GM12801 (cell line): Measurements from ENCODE around the gene ABCE1.

Experiments used
- CTCF ChIP-seq: IDR thresholded peaks from one replicate; pipeline ENCODE4 v1.5.1; 2011; ENCODE audit warnings: control low read depth; ENCODE audit not compliant: insufficient read length; ENCODE audit errors: extremely low read depth

Gene ABCE1

GRCh38 chr4:145083891-145084605 lies 14.1 kb upstream of the ABCE1 start:
- no peak for TF ChIP-seq CTCF

GRCh38 chr4:145090380-145090779 lies 7.7 kb upstream of the ABCE1 start:
- TF ChIP-seq CTCF = no peak

- TF ChIP-seq CTCF = no peak
Observed at GRCh38 chr4:145093638-145094037, 4.5 kb upstream of the ABCE1 start.

GRCh38 chr4:145097331-145097820 lies 735 bp upstream of the ABCE1 start:
- no peak for TF ChIP-seq CTCF

GRCh38 chr4:145098675-145099037 lies 545 bp downstream of the ABCE1 start:
- no peak for TF ChIP-seq CTCF

- TF ChIP-seq CTCF = no peak
Observed at GRCh38 chr4:145099653-145100052, 1.5 kb downstream of the ABCE1 start.

- TF ChIP-seq CTCF = no peak
Observed at GRCh38 chr4:145101091-145101490, 3.0 kb downstream of the ABCE1 start.

- no peak for TF ChIP-seq CTCF
Observed at GRCh38 chr4:145102619-145103018, 4.5 kb downstream of the ABCE1 start.
